Sigmoid colon (tissue), 7 donors: ENCODE measurements around the gene DHX58. TPM values are rescaled to one million over a fixed set of nuclear protein-coding genes. Genes with fewer than 3 reads are reported as not detected.
A peak's percentile ranks its signal among the peaks of the same experiment; 100 is the strongest.

Experiments
- DNase-seq: peaks from one replicate; pipeline ENCODE4 v3.0.0-alpha.2; 2019
- H3K27ac ChIP-seq, 4 donors: fragments of 200-600 bp; sonication (generic); one replicate each; pipeline ENCODE4 v1.5.1; 2016 to 2019; ENCODE audit warnings: mild to moderate bottlenecking in 1 of 4
- H3K27me3 ChIP-seq, 3 donors: fragments of 200-600 bp; sonication (generic); one replicate each; pipeline ENCODE4 v1.5.1; 2019; ENCODE audit warnings: mild to moderate bottlenecking in 1 of 3
- H3K36me3 ChIP-seq, 4 donors: fragments of 200-600 bp; sonication (generic); one replicate each; pipeline ENCODE4 v1.5.1; 2016 to 2019
- H3K4me1 ChIP-seq, 4 donors: fragments of 200-600 bp; sonication (generic); one replicate each; pipeline ENCODE4 v1.5.1; 2017 to 2019
- H3K4me3 ChIP-seq, 4 donors: fragments of 200-600 bp; sonication (generic); one replicate each; pipeline ENCODE4 v1.5.1; 2017 to 2019; ENCODE audit warnings: mild to moderate bottlenecking in 2 of 4, moderate library complexity in 1 of 4
- H3K9me3 ChIP-seq, 4 donors: fragments of 200-600 bp in 3 of 4; sonication (generic) in 3 of 4; one replicate each; pipeline versions ENCODE4 v1.5.1 to v1.6.1; 2013 to 2019
- CTCF ChIP-seq, 4 experiments: fragments of 450-650 bp in 3 of 4; fragments of 200-600 bp in 1 of 4; IDR thresholded peaks; one replicate each; pipeline ENCODE4 v1.5.1; 2016 to 2019; ENCODE audit warnings: antibody characterized with exemption in 4 of 4, mild to moderate bottlenecking in 3 of 4, moderate library complexity in 2 of 4
- EP300 ChIP-seq, 4 donors: sonication (generic); formaldehyde crosslinking; IDR thresholded peaks; one replicate each; pipeline ENCODE4 v1.6.1; 2017; ENCODE audit warnings: antibody characterized with exemption in 4 of 4
- POLR2A ChIP-seq, 2 donors: fragments of 450-650 bp; IDR thresholded peaks; one replicate each; pipeline ENCODE4 v1.6.1; 2016; ENCODE audit warnings: antibody characterized with exemption in 2 of 2, mild to moderate bottlenecking in 2 of 2, moderate library complexity in 2 of 2
- POLR2AphosphoS5 ChIP-seq, 4 donors: sonication (generic); formaldehyde crosslinking; IDR thresholded peaks; one replicate each; pipeline ENCODE4 v1.6.1; 2017; ENCODE audit warnings: antibody characterized with exemption in 4 of 4
- WGBS, 2 donors: extraction: QIAGEN DNeasy Blood & Tissue Kit; methylation state at CpG; one replicate each; pipeline ENCODE4 v1.1.7; 2013; 5-methylcytosine and 5-hydroxymethylcytosine counted together
- intact Hi-C: fragments of 100-400 bp; cut with DNase I; formaldehyde crosslinking; loops from one replicate; pipeline ENCODE4 v1.15.1; 2023
- polyA plus RNA-seq, 3 donors: library from polyadenylated mRNA; stranded (reverse); fragments of 200-250 nt; gene quantifications; one replicate each; pipeline ENCODE4 v1.2.3, GENCODE V29; 2013
- total RNA-seq, 4 donors: library from RNA; depleted of rRNA; stranded (reverse); fragments of >200 nt; gene quantifications; one replicate each; pipeline ENCODE4 v1.1.0, GENCODE V29; 2016
- donor health status: healthy with polysubstance abuse.
- donor health status: Bipolar disorder and iron deficiency.
- donor health status: healthy.

Gene DHX58
- total and polyA plus RNA-seq, 7 donors = 4.4 to 19.0 (median 14.5) TPM

GRCh38 chr17:42120161-42120769 is 7.8 kb upstream of the DHX58 start:
- peaks cover 0 to 39% (median 11%) of the 10 kb centered on the region in 4 donors for H3K36me3 ChIP-seq
- no peaks in the 10 kb centered on the region for H3K27me3 ChIP-seq
- intact Hi-C loops = no loop called here
- WGBS, 2 donors = 46 to 53% methylated on average over 7 of the region's 7 CpGs
- H3K4me1 ChIP-seq = peaks cover 0 to 33% (median 28%) of the 10 kb centered on the region in 4 donors
- TF ChIP-seq EP300 (IDR thresholded peaks at IDR 0.05) (no peak), CTCF (IDR thresholded peaks at IDR 0.05) (no peak), POLR2A (IDR thresholded peaks at IDR 0.05) (no peak), POLR2AphosphoS5 (IDR thresholded peaks at IDR 0.05) (no peak)
- H3K4me3 ChIP-seq = peak overlapping the region; percentile 61 to 96 (median 78)
- peak overlapping the region in 1 of 4 donors; percentile 74 for H3K27ac ChIP-seq
- DNase-seq = no peak
- no peaks in the 10 kb centered on the region for H3K9me3 ChIP-seq

- peaks cover 0 to 41% (median 10%) of the 10 kb centered on the region in 4 donors for H3K36me3 ChIP-seq
- WGBS, 2 donors = 85 to 89% methylated on average over 18 of the region's 18 CpGs
- H3K4me3 ChIP-seq = no peak overlapping the region
- H3K27ac ChIP-seq = no peak overlapping the region
- H3K27me3 ChIP-seq = no peaks in the 10 kb centered on the region
- no peaks in the 10 kb centered on the region for H3K9me3 ChIP-seq
- intact Hi-C loops = no loop called here
- no peak for DNase-seq
- TF ChIP-seq POLR2A (IDR thresholded peaks at IDR 0.05) = no peak
- no peak for TF ChIP-seq EP300 (IDR thresholded peaks at IDR 0.05)
- no peak for TF ChIP-seq POLR2AphosphoS5 (IDR thresholded peaks at IDR 0.05)
- no peak for TF ChIP-seq CTCF (IDR thresholded peaks at IDR 0.05)
- peaks cover 0 to 33% (median 28%) of the 10 kb centered on the region in 4 donors for H3K4me1 ChIP-seq
Observed at GRCh38 chr17:42119301-42119700, 6.8 kb upstream of the DHX58 start.

- Histone ChIP-seq H3K36me3 (peaks cover 0 to 48% (median 10%) of the 10 kb centered on the region in 4 donors), H3K27ac (no peak overlapping the region), H3K27me3 (no peaks in the 10 kb centered on the region), H3K4me3 (no peak overlapping the region), H3K4me1 (peaks cover 0 to 34% (median 29%) of the 10 kb centered on the region in 4 donors), H3K9me3 (no peaks in the 10 kb centered on the region)
- DNase-seq = no peak
- TF ChIP-seq POLR2A (IDR thresholded peaks at IDR 0.05) = no peak
- WGBS, 2 donors = 54 to 70% methylated on average over 2 of the region's 2 CpGs
- intact Hi-C loops = no loop called here
Observed at GRCh38 chr17:42118545-42118944, 6.0 kb upstream of the DHX58 start.

- Histone ChIP-seq H3K9me3 (no peaks in the 10 kb centered on the region), H3K27me3 (no peaks in the 10 kb centered on the region), H3K27ac (no peak overlapping the region), H3K4me1 (peaks cover 0 to 39% (median 32%) of the 10 kb centered on the region in 4 donors), H3K36me3 (peaks cover 0 to 52% (median 10%) of the 10 kb centered on the region in 4 donors), H3K4me3 (no peak overlapping the region)
- intact Hi-C loops = no loop called here
- no peak for TF ChIP-seq EP300 (IDR thresholded peaks at IDR 0.05)
- no peak for TF ChIP-seq POLR2A (IDR thresholded peaks at IDR 0.05)
- TF ChIP-seq CTCF (IDR thresholded peaks at IDR 0.05) = no peak
- TF ChIP-seq POLR2AphosphoS5 (IDR thresholded peaks at IDR 0.05) = no peak
- DNase-seq = no peak
- WGBS, 2 donors = 91 to 95% methylated on average over 4 of the region's 4 CpGs
Observed at GRCh38 chr17:42118126-42118510, 5.6 kb upstream of the DHX58 start.

GRCh38 chr17:42117397-42118125 is 5.0 kb upstream of the DHX58 start:
- no peak for DNase-seq
- no peaks in the 10 kb centered on the region for H3K27me3 ChIP-seq
- 92 to 93% methylated on average over 30 of the region's 30 CpGs for WGBS, 2 donors
- no peak for TF ChIP-seq EP300 (IDR thresholded peaks at IDR 0.05)
- H3K4me3 ChIP-seq = no peak overlapping the region
- no peaks in the 10 kb centered on the region for H3K9me3 ChIP-seq
- intact Hi-C loops = loop anchor here (2.0 kb wide), 1 partner anchor 93 kb away; no protein-coding TSS in a partner anchor
- H3K36me3 ChIP-seq = peaks cover 0 to 53% (median 10%) of the 10 kb centered on the region in 4 donors
- peaks cover 0 to 39% (median 34%) of the 10 kb centered on the region in 4 donors for H3K4me1 ChIP-seq
- no peak overlapping the region for H3K27ac ChIP-seq
